A549 treated with ZK216348 at 1 μM for 4 hours (cell line): Measurements from ENCODE around the gene AGT. TPM values are rescaled to one million over a fixed set of nuclear protein-coding genes. Genes with fewer than 3 reads are reported as not detected.

Source experiments
- total RNA-seq: library from RNA; stranded (reverse); fragments of 200-300 nt; extraction: Qiagen RNA extraction; gene quantifications from 5 replicates; pipeline ENCODE4 v1.2.3, GENCODE V29; 2022; ENCODE audit warnings: low read depth

The AGT gene
- 0.07 to 0.19 TPM (median 0.12 TPM) in 4 of 5 replicates, not detected in the other for total RNA-seq

DNA sequence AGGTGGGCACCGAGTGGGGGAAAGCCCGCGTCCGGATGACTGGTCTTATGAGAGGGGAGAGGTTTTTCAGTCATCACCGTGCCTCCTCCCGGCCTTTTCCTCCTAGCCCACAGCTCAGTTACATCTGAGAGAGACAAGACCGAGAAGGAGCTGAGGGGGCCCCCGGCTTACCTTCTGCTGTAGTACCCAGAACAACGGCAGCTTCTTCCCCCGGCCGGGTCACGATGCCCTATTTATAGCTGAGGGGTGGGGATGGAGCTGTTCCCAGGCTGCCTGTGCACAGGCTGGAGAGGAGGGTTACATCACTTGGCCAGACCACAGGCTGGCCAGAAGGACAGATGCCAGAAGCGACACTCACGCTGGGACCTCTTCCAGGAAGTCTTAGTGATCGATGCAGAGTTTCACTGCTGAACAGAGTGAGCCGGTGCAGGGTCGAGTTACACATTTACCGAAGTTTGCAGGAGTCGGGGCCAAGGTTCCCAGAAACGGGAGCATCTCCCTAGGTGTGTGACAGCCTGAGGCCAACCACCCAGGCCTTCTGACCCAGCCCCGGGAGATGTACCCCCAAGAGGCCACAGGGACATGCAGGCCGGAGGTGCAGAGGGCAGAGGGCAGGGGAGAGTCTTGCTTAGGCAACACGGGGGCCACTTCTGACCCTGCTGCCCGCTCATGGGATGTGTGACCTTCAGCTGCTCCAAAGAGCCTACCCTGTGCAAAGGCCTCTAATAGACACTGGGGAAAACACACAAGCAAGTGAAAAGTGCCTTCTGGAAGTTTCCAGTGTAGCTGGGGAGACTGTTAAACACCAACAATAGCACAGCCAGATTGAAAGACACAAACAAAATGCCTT lies at the start of gene AGT:
Gene AGT, minus strand, starts transcription at position 208 of the 850 bp plus-strand sequence. CDS start 3,299 bp downstream, outside the sequence.

DNA sequence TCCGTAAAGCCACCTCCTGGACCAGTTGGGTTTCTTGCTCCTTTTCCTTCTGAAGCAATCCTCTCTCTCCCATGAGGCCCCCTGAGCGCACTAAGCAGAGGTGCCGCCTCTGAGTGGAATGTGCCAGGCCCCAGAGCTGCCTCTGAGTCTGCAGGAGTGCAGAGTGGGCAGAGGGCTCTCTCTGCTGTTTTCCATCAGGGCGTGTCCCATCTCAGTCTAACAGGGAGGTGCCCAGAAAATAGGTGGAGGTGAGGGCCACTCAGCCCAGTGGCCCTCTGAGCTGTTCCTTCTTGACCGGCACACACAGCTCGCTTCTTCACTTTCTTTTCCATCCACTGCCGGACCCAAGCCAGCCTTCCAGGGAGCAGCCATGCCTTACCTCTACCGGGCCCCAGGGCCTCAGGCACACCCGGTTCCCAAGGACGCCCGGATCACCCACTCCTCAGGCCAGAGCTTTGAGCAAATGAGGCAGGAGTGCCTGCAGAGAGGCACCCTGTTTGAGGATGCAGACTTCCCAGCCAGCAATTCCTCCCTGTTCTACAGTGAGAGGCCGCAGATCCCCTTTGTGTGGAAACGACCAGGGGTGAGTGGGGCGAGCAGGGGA lies 33.3 kb upstream of the AGT start, which contains the start of gene CAPN9:
Gene CAPN9, plus strand, starts transcription at position 262 of the 604 bp plus-strand sequence. Its CDS starts 109 bp downstream, at position 371.

Other genes with a start within 250 kb of the AGT start
- gene COG2, start 71.6 kb downstream of the AGT start, total RNA-seq, result 19.1 to 22.9 TPM (median 20.0 TPM) in 5 replicates
- gene CAPN9, start 33.3 kb upstream of the AGT start, total RNA-seq, result not detected in 5 replicates
- gene C1orf198, start 154.4 kb upstream of the AGT start, total RNA-seq, result 14.2 to 19.8 TPM (median 18.0 TPM) in 5 replicates